ENCODE data around the gene ETV6.

The ETV6 gene

DNA sequence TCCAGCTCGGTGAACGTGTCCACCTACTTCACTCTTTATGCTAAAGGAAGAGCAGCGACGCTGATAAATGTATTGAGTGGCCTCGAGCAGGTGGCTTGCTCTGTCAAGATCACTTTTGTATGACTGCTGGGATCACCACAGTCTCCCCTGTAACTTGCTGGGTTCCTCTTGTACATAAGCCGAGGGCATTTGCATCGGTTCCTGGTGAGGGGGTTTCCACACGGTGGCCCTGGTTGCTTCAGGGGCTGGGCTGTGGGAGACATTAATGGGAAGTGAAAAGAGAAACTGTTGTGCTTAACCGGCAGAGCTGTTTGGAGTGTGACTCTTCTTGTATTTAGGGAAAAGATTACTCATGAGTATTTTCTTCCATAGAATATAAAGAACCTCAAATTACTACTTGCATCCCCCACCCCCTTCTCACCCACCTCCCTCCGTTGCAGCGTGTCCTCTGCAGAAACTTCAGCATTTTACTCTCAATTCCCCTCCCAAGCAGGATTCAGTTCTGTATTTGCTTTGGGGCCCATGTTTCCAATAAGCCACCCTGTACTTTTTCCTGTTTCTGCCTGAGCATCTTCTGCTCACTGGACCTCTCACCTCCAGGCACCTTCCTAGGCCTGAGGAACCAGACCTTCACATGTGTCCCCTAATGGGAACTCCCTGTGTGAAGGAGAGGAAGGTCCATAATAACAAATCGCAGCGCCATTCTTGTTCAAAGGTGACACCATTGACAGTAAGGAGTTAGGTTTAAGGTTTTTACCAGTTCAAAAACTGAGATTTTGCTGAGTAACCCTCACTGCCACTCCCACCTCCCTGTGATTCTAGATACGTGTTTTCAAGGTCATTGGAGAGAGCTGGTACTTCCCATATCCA is 187.0 kb downstream of the ETV6 start:
- DNase-seq: peak; percentile 22 to 40

DNA sequence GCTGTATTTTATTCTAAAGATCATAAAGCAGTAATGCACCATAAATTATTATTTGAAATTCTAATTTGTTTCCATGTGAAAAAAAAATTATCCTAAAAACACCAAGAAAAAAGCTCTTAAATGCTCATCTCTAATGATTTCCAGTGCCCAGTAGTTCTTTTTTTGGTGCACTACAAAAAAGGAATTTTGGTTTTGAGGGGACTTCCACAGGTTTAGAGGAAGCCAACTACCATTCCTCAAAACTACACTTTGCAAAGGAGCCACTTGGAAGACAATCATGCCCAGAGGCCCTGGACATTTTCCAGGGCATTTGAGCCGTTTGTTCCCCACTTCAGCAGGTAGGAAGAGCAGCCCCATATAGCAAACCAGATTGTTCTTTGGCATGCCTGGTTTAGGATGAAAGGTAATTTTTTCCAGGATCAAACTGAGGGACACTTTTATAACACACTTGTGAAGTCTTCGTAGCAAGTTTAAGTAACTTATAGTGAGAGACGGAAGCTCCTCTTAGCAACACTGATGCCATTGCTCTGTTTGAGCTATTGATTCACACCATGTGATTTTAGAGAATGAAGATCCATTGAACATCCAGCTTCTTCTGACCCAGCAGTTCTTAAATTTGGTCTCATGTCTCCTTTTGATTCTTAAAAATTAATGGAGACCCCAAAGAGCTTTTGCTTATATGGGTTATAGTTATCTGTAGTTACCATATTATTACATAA is 187.9 kb downstream of the ETV6 start:
- DNase-seq: no peak

DNA sequence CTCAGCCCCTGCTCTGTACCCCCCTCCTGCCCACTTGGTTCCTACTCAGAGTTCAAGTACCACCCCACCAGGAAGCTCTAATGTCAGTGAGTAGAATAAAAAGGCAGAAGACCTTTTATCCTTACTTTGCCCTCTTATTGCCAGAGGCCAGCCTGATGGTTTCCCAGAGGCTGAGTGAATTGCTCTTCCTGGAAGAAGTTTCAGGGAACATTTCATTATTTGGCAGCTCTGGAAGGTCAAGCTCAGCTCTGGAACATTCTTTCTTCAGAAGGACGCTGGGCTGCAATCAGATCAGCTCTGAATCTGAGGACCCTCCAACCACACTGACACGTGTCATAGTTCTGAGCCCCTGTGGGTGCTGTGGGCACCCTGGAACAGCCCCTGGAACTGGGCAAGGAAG is 188.9 kb downstream of the ETV6 start:
- DNase-seq: no peak

DNA sequence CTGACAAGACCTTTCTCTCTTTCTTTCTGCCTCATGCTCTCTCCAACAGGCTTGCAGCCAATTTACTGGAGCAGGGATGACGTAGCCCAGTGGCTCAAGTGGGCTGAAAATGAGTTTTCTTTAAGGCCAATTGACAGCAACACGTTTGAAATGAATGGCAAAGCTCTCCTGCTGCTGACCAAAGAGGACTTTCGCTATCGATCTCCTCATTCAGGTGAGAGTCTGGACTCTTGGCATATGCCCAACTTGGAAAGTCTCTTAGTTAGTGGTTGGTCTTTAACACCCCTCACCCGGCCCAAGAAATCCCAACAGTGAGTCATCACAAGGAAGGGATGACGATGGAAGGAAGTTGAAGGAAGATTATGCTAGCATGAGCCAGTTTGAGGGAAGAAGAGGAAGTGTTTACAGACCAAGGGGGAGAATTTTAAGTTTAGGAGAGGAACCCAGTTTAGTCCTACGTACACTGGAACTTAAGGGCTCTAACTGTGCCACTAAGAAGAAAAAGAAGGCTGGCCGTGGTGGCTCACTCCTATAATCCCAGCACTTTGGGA is 189.7 kb downstream of the ETV6 start:
- no peak for DNase-seq

DNA sequence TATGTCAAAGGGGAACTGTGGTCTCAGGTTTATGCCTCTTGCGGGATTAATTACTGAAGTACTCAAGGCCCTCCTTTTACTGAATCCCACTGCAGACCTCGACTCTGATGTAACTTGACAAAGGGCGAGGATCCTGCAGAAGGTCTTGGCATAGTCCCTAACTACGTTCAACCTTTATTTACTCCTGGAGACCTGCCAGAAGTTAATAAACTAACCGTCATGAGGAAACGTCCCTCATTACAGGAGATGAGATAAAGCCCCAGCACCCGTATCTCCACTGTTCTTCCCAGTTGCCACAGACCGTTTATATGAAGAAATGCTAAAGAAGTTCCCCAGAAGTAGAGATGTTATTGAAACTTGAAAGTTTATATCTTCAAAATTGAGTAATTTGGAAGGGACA is 190.9 kb downstream of the ETV6 start:
- no peak for DNase-seq

DNA sequence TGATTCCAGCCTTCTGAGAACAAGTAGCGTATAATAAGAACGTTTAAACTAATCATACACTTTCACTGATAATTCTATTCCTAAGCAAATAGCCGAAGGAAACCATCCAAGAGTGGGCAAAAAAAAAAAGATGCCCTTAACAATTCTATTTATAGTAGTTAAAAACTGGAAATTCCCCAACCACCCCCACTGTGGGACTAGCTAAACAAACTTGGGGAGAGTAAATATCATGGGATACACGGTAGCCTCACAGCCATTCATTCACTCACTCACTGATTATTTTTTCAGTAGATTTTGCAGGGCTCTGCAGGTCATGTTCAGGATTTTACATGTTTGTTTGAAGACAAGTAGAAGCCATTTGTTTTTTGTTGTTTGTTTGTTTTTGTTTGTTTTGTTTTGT is 197.0 kb downstream of the ETV6 start:
- no peak for DNase-seq

DNA sequence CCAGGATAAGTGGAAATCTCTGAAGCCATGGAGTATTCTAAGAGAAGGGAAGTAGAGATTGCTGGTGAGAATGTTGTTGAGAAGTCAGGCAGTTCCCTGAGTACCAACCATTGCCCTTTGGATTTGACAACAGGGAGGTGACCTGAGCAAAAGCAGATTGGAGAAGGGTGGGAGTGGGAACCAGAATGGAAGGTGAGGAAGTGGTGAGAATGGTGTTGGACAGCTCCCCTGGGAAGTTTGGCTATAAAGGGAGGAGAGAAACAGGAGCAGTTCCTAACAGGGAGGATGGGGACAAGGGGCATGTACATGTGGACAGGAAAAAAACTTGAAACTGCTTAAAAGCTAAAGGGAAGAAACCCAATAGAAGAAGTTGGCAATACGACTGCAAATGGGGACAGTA is 198.1 kb downstream of the ETV6 start:
- no peak for DNase-seq

DNA sequence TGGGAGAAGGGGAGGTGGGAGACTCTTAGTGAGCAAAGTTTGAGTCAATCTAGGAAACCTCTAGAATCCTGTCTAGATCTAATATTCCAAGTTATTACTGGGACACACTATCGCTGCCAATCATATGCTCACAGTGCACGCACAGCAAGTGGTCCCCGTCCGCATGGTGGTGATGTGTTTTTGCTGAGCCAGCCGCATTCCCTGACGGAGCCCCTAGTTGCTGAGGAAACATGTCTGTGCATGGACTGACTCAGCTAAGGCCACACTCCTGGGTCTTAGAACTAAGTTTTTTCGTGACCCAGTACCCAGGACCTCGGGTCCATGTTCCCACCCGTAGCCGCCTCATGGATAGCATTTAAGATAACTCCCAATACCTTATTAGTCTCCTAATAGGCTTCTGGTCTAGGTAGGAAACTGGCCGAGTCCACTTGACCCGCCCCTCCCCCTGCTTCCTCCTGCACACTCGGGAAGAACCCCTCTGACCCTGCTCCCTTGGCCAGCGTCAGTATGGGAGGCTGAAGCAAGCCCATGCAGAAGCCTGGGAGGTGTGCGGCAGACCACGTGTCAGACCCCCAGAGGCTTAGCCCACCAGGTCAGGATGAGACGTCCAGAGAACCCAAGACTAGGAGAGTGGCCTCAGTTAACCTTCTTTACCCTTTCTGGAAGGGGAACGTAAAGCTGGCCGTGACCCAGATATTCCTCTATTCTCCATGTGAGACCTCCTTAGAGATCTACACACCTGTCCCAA is 200.5 kb downstream of the ETV6 start:
- no peak for DNase-seq

DNA sequence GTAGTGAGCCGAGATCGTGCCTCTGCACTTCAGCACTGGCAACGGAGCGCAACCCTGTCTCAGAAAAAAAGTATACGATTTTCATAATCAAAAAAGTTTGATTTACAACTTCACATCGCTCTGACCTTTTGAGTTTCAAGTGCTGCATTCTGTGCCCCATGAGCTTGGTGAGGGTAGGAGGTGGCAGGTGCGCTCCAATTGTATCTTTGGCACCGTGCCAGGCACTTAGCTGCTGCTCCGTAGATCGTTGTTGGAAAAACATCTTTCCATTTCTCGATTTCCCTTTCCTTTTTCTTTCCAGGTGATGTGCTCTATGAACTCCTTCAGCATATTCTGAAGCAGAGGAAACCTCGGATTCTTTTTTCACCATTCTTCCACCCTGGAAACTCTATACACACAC is 203.7 kb downstream of the ETV6 start:
- DNase-seq: no peak

DNA sequence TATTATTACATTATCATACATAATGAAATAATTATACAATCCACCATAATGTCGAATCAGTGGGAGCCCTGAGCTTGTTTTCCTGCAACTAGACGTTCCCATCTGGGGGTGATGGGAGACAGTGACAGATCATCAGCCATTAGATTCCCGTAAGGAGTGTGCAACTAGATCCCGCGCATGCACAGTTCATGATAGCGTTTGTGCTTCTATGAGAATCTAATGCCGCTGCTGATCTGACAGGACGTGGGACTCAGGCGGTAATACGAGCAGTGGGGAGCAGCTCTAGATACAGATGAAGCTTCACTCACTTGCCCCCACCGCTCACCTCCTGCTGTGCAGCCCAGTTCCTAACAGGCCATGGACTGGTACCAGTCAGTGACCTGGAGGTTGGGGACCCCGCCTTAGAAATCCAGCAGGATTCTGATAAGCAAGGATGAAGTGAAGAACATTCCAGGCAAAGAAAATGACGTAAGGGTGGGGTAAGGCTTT is 204.6 kb downstream of the ETV6 start:
- no peak for DNase-seq

DNA sequence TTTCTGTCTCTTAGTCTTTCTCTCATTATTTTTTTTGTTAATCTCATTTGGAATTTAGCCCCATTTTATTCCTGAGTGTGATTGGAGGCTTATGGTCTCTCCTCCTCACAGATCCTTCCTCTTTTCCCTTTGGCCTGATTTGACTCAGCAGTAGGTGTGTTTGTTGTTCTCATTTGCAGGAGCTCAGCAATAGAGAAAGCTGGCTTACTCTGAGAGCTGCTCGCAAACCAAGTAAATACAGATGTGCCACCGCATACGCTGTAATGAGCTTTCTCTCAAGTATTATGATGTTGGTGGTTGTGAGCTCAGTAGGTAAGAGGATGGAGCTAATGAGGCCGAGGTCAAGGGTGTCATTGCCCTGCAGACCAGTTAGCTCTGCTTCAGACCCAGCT is 206.5 kb downstream of the ETV6 start:
- DNase-seq: no peak

DNA sequence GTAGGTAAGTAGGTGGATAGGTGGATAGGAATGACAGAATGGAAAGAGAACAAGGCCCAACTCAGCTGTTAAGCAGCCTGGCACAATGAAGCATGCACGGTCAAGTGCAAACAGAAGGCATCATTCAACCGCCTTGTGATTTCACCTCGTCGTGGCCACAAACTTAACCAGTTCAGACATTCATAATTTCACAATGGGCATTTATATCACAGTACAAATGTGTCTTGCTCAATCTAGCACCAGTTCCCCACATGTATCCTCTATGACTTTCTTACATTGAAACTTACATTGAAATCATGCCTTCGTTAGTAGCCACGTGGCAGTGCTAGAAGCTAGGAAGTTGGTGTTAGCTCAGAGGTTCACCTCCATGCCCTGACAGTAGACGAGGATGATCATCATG is 207.5 kb downstream of the ETV6 start:
- DNase-seq: no peak

DNA sequence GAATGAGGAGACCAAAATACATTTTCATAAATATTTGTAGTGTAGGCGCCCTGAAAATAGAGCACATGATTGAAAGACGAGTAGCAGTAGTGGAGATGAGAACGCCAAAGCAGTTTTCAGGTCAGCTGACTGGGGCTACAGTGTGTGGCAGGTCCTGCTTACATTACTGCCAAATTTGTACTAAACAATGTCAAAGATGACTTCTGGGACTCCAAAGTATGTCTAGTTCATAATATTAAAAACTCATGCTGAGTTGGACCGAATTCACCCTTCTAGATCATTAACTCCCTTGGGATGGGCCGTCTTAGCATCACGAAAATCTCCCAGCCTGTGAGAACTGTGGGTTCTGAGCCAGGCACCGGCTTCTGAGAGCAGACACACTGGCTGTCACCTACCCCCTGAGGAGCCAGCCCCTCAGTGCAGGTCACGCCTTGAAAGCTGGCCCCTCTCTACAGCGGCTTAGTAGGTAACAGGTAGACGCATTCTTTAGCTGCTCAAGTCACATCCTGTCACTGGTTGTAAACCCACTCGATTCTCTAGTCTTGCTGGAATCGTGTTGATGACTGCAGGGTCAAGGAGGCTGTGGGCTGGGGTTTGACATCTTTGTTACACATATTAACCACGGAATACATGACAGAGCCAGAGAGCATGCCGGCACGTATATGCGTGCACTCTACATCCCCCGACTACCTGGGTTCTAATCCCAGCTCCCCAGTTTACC is 210.4 kb downstream of the ETV6 start:
- DNase-seq: no peak

DNA sequence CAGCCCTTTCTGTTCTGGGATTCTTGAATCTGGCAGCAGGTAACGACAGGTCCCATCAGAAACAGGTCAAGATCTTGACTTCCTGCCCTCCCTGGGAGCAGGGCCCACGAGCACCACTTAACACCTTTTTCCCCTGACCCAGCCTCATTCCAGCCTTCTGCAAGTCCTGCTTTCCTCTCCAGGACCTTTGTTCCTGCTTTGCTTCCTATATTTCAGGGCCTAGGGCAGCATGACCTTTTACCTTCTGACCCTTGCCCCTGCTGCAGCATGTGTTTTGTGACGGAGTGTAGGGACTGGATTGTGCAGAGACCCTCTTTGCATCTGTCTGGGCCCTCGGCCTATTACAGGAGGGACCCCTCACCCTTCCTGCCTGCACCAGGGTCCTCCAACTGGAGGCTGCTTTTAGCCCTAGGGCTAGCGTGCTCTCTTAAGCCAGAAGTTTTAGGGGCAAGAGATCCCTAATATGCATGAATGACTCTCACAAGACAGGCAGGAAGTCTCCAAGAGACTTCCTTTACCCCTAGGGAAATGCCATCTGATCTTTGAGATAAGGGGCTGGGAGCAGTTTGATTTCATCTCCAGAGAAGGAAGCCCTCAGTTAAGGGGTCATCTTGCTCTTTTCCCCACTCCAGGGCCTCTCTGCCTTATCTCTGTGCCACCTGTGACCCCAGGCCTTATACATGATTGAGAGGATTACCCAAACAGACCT is 211.8 kb downstream of the ETV6 start:
- DNase-seq: no peak

DNA sequence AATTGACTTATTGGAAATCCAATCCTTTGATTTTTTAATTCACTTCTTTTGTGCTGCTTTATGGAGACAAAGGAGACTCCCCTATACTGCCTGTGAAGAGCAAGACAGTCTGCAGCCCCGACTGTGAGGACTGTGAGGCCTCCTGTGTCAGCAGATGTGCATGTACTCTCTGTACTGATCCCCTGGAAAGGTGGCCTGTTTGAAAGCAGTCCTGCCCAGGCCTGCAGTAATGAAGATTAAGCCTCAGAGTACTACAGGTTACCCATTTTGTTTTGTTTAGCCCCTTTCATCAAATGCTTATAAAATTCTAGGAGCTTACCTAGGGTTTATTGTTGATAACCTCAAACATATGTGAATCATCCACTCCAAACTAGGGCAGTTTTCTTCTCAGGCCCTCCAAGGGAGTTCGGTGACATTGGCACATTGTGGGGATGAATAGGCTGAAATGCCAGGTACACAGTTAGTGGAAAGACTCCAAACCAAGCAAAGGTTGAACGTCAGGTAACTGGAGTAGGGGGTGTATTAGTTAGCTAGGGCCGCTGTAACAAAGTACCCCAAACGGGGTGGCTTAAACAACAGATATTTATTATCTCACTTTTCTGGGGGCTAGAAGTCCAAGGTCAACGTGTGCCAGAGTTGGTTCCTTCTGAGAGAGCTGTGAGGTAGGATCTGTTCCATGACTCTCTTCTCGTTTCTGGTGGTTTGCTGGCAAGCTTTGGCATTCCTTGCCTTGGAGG is 212.6 kb downstream of the ETV6 start:
- no peak for DNase-seq

DNA sequence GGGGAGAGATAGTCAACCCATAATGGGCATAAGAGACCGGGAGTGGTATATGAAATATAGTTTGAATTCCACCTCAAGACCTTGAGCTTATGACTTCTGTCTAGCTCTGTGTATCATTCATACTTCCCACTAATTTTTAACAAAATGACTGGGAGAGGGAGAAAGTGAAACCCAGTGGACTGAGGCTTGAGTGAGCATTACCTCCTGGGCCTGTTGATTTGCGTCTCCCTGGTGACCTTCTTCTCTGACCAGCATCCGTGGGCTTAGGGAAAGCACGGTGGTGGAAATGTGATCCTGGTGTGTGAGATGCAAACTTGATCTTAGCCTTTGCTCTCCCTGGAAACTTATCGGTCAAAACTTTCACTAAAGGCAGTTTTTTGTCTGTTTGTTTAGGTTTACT is 213.3 kb downstream of the ETV6 start:
- DNase-seq: no peak

DNA sequence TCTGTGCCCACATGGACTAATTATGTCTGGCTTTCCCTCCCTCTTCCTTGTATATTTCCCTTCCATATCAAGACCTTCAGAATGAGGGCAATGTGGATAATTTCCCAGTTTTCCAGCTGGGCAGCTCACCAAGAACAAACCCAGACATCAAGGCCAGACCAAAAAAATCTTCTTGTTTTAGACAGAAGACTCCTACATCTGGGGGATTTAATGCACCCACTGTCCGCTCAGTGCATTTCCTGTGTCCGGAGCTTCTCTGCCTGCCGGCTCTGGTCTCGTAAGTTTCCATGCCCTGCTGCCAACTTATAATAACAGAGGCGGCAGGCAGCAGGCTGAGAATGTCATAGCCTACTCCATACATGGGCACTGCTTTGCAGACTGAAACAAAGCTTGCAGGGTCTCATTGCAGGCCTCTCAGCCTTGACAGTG is 214.0 kb downstream of the ETV6 start:
- DNase-seq: no peak

DNA sequence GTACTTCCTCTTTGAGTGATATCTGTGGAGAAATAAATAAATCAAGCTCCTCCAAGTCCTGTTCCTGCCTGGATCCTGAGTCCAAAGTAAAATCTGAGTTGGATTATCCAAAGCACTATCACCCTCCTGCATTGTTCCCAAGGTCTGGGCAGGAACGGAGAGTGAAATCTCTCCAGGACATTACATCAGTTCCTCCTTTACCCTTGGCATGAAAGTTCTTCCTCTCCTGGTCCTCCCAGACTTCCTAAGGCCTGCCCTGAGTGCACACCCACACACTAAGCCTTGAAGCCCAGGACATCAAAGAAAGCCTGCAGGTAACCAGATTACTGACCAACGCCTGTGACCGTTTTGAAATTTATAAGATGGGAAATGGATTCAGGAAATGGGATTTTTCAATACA is 214.5 kb downstream of the ETV6 start:
- no peak for DNase-seq

DNA sequence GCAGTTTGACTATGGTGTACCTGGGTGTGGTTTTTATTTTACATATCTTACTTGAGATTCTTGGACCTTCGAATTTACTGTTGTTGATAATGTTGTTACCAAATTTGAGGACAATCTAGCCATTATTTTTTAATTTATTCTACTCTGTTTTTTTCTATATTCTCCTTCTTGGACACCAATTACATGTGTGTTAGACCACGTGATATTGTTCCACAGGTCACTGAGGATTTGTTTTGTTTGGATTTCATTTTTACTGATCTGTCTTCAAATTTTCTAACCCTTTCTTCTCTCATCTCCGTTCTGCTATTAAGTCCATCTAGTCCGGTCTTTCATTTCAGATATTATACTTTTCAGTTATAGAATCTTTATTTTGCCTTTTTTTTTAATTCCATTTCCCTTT is 216.3 kb downstream of the ETV6 start:
- DNase-seq: no peak

DNA sequence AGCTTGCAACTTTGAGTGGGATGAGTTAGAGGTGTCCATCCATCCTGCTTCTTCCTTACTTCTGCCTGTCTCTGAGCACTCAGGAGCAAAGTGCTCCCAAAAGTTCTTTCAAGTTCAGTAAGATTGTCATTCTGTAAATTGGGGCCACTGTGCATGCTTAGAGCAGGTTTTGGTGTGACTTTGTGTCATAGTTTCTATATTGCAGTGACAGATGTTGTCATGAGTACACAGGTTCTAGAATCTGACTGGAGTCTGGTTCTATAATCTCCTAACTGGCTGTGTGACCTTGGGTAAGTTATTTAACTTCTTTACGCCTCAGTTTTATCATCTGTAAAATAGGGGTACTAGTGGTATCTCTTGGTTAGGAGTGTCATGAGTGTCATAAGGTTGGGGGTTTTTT is 218.6 kb downstream of the ETV6 start:
- no peak for DNase-seq

DNA sequence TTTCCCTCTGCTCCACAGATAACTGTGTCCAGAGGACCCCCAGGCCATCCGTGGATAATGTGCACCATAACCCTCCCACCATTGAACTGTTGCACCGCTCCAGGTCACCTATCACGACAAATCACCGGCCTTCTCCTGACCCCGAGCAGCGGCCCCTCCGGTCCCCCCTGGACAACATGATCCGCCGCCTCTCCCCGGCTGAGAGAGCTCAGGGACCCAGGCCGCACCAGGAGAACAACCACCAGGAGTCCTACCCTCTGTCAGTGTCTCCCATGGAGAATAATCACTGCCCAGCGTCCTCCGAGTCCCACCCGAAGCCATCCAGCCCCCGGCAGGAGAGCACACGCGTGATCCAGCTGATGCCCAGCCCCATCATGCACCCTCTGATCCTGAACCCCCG is 219.9 kb downstream of the ETV6 start:
- DNase-seq: no peak

Measured in activated CD4-positive, alpha-beta T cell treated with anti-CD3 and anti-CD28 coated beads, Interleukin-2, amount 50 U/mL, for 4 hours (primary cell).